Measurements from ENCODE around the gene AMH. TPM values are rescaled to one million over a fixed set of nuclear protein-coding genes. Genes with fewer than 3 reads are reported as not detected.

The AMH gene
- total RNA-seq, 2 experiments from 2014 or later = 4.5 to 6.1 TPM

- intact Hi-C loops (cut with micrococcal nuclease) = no loop called here
- H3K36me3 Mint-ChIP-seq (ENCODE audit: low read depth) = peaks cover 32% of the 10 kb centered on the region
- no peak for TF ChIP-seq CTCF (IDR thresholded peaks at IDR 0.05)
- H3K27ac Mint-ChIP-seq = no peak overlapping the region
- CTCF ChIA-PET = interaction anchor here (1.2 to 1.7 kb wide), 2 partner anchors 14 to 37 kb away, joined by 3 to 4 read pairs; partner anchors contain the start of gene PLEKHJ1
- H3K9me3 Mint-ChIP-seq = no peaks in the 10 kb centered on the region
- no peak overlapping the region for H3K4me3 Mint-ChIP-seq
- H3K4me1 Mint-ChIP-seq (ENCODE audit: low read depth) = peaks cover 7% of the 10 kb centered on the region
- DNase-seq (no peak), ATAC-seq (no peak)
- POLR2A ChIA-PET = interaction anchor here (1.1 to 1.4 kb wide), 3 partner anchors 12 to 70 kb away, joined by 3 read pairs; no protein-coding TSS in a partner anchor
- no peaks in the 10 kb centered on the region for H3K27me3 Mint-ChIP-seq
Observed at GRCh38 chr19:2221918-2222317, 27.2 kb upstream of the AMH start.

GRCh38 chr19:2223391-2223790, 25.7 kb upstream of the AMH start:
- no peak for TF ChIP-seq CTCF (IDR thresholded peaks at IDR 0.05)
- ChIA-PET POLR2A (interaction anchor here (1.4 kb wide), 1 partner anchor 12 kb away, joined by 6 read pairs; no protein-coding TSS in a partner anchor), CTCF (no interaction called here)
- H3K36me3 Mint-ChIP-seq (ENCODE audit: low read depth) = peaks cover 28% of the 10 kb centered on the region
- H3K9me3 Mint-ChIP-seq = no peaks in the 10 kb centered on the region
- DNase-seq = no peak
- H3K27ac Mint-ChIP-seq = peak overlapping the region; percentile 44
- peaks cover 7% of the 10 kb centered on the region for H3K4me1 Mint-ChIP-seq (ENCODE audit: low read depth)
- no peak overlapping the region for H3K4me3 Mint-ChIP-seq
- no peaks in the 10 kb centered on the region for H3K27me3 Mint-ChIP-seq
- intact Hi-C loops (cut with micrococcal nuclease) = no loop called here
- ATAC-seq = no peak

GRCh38 chr19:2223959-2224358, 25.2 kb upstream of the AMH start:
- H3K36me3 Mint-ChIP-seq (ENCODE audit: low read depth) = peaks cover 32% of the 10 kb centered on the region
- H3K4me3 Mint-ChIP-seq = no peak overlapping the region
- intact Hi-C loops (cut with micrococcal nuclease) = no loop called here
- CTCF ChIA-PET = no interaction called here
- POLR2A ChIA-PET = no interaction called here
- no peaks in the 10 kb centered on the region for H3K9me3 Mint-ChIP-seq
- peak; percentile 85 for ATAC-seq
- peaks cover 7% of the 10 kb centered on the region for H3K4me1 Mint-ChIP-seq (ENCODE audit: low read depth)
- no peaks in the 10 kb centered on the region for H3K27me3 Mint-ChIP-seq
- DNase-seq = peak; percentile 59
- no peak for TF ChIP-seq CTCF (IDR thresholded peaks at IDR 0.05)
- H3K27ac Mint-ChIP-seq = peak overlapping the region; percentile 44

GRCh38 chr19:2224754-2225349, 24.3 kb upstream of the AMH start:
- POLR2A ChIA-PET = interaction anchor here (0.9 to 1.2 kb wide), 2 partner anchors 8 to 11 kb away, joined by 3 read pairs; no protein-coding TSS in a partner anchor
- no peak overlapping the region for H3K4me3 Mint-ChIP-seq
- H3K9me3 Mint-ChIP-seq = no peaks in the 10 kb centered on the region
- ATAC-seq (no peak), DNase-seq (no peak)
- intact Hi-C loops (cut with micrococcal nuclease) = no loop called here
- no peak overlapping the region for H3K27ac Mint-ChIP-seq
- CTCF ChIA-PET = no interaction called here
- H3K27me3 Mint-ChIP-seq = no peaks in the 10 kb centered on the region
- peaks cover 7% of the 10 kb centered on the region for H3K4me1 Mint-ChIP-seq (ENCODE audit: low read depth)
- peaks cover 35% of the 10 kb centered on the region for H3K36me3 Mint-ChIP-seq (ENCODE audit: low read depth)
- TF ChIP-seq CTCF (IDR thresholded peaks at IDR 0.05) = no peak

- TF ChIP-seq CTCF (IDR thresholded peaks at IDR 0.05) = no peak
Observed at GRCh38 chr19:2225415-2226050, 23.6 kb upstream of the AMH start.

More at GRCh38 chr19:2225415-2226050, 23.6 kb upstream of the AMH start:
- ChIA-PET POLR2A (interaction anchor here (0.9 to 1.2 kb wide), 2 partner anchors 8 to 10 kb away, joined by 3 read pairs; no protein-coding TSS in a partner anchor), CTCF (no interaction called here)
- H3K9me3 Mint-ChIP-seq = no peaks in the 10 kb centered on the region
- intact Hi-C loops (cut with micrococcal nuclease) = no loop called here
- no peak for ATAC-seq
- peaks cover 34% of the 10 kb centered on the region for H3K36me3 Mint-ChIP-seq (ENCODE audit: low read depth)
- H3K4me1 Mint-ChIP-seq (ENCODE audit: low read depth) = peaks cover 7% of the 10 kb centered on the region
- H3K27ac Mint-ChIP-seq = no peak overlapping the region
- H3K4me3 Mint-ChIP-seq = no peak overlapping the region
- no peaks in the 10 kb centered on the region for H3K27me3 Mint-ChIP-seq
- no peak for DNase-seq

All from activated CD8-positive, alpha-beta T cell treated with anti-CD3 and anti-CD28 coated beads for 36 hours (primary cell).